MM.1S (cell line): Measurements from ENCODE around the gene ITPA.

ENCODE experiments used
- EZH2 ChIP-seq: fragments of 300-600 bp; sonication (generic); optimal IDR thresholded peaks from 2 replicates; pipeline ENCODE3; 2017; ENCODE audit warnings: low read depth, mild to moderate bottlenecking, antibody characterized with exemption, low read length, mixed read lengths
- EZH2phosphoT487 ChIP-seq: fragments of 300-600 bp; sonication (generic); IDR thresholded peaks from 2 replicates; pipeline ENCODE4 v1.6.1; 2018; ENCODE audit warnings: antibody characterized with exemption, low read length
- TF ChIP-seq, protein P1 (sequence below): fragments of 300-600 bp; sonication (generic); IDR thresholded peaks from 2 replicates; pipeline ENCODE4 v1.5.1; 2016; ENCODE audit warnings: antibody characterized with exemption, low read length, mixed read lengths

DNA sequence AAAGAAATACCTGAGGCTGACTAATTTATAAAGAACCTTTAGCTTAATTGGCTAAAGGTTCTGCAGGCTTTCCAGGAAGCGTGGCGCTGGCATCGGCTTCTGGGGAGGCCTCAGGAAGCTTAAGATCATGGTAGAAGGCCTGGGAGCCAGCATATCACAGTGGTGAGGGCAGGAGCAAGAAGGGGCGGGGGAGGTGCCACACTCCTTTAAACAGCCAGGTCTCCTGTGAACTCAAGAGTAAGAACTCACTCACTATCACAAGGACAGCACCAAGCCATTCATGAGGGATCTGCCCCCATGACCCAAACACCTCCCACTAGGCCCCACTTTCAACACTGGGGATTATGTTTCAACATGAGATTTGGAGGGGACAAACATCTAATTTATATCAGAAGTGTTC lies 64.1 kb downstream of the ITPA start:
- TF ChIP-seq, protein P1, sequence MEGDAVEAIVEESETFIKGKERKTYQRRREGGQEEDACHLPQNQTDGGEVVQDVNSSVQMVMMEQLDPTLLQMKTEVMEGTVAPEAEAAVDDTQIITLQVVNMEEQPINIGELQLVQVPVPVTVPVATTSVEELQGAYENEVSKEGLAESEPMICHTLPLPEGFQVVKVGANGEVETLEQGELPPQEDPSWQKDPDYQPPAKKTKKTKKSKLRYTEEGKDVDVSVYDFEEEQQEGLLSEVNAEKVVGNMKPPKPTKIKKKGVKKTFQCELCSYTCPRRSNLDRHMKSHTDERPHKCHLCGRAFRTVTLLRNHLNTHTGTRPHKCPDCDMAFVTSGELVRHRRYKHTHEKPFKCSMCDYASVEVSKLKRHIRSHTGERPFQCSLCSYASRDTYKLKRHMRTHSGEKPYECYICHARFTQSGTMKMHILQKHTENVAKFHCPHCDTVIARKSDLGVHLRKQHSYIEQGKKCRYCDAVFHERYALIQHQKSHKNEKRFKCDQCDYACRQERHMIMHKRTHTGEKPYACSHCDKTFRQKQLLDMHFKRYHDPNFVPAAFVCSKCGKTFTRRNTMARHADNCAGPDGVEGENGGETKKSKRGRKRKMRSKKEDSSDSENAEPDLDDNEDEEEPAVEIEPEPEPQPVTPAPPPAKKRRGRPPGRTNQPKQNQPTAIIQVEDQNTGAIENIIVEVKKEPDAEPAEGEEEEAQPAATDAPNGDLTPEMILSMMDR, result no peak
- no peak for TF ChIP-seq EZH2phosphoT487
- TF ChIP-seq EZH2, result no peak
